GM12873 (cell line): ENCODE data around the gene ASF1B.

ENCODE experiments used
- CTCF ChIP-seq: IDR thresholded peaks from 2 replicates; pipeline ENCODE4 v1.5.1; 2012; ENCODE audit warnings: low read depth, mild to moderate bottlenecking, moderate library complexity, low read length, control low read depth; ENCODE audit not compliant: insufficient read depth; ENCODE audit errors: missing control alignments

ASF1B gene

GRCh38 chr19:14156122-14156521, 19.7 kb upstream of the ASF1B start:
- no peak for TF ChIP-seq CTCF

DNA sequence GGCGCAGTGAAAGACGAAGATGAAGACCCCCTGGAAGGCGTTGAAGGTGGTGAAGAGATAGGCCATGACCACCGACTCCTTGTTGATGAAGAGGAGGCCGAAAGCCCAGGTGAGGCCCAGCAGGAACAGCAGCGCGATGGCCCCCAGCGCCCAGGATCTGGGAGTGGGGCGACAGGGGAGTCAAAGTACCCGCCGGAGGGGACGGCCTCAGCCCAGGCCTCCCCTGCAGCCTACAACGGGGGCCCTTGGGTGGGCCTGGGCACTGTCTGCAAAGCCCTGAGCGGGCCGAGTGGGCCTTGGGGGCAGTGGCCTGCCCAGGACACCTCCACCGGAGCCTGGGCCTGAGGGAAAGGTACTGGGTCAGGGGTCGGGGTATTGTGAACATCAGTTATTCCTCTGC, 19.0 kb upstream of the ASF1B start:
- TF ChIP-seq CTCF, result no peak

- TF ChIP-seq CTCF, result no peak
Observed at GRCh38 chr19:14152713-14153112, 16.3 kb upstream of the ASF1B start.

GRCh38 chr19:14150770-14151661, 14.6 kb upstream of the ASF1B start:
- no peak for TF ChIP-seq CTCF

DNA sequence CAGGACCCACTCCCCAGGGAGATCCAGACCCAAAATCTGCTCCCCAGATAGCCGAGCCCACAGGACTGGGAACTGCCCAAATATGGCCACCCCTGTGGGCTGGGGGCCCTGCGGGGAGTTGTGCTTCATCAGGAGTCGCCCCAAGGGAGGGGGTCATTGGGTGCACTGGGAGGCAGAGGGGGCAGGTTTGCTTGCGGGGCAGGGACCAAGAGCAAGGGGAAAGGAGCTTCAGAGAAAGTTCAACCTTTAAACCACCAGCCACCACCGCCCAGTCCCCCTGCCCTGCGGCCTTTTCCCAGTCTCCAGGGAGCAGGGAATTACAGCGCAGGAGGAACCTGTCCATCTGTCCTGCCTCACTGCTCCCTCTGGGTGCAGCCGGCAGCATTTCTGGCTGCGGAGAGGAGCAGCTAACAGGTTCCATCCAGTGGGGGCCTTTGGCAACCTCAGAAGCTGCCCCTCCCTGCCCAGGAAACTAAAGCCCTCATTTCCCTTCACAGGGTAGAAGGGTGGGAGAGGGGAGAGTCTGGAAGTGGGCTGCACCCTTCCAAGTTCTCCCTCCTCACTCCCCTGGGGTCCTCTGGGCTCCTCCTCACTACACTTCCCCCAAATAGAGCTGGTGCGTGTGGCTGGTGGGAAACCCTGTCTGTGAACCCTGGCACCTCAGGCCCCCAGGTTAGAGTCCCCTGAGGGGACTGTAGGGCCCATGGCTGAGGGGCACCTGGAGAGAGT, 13.8 kb upstream of the ASF1B start:
- TF ChIP-seq CTCF, result no peak

DNA sequence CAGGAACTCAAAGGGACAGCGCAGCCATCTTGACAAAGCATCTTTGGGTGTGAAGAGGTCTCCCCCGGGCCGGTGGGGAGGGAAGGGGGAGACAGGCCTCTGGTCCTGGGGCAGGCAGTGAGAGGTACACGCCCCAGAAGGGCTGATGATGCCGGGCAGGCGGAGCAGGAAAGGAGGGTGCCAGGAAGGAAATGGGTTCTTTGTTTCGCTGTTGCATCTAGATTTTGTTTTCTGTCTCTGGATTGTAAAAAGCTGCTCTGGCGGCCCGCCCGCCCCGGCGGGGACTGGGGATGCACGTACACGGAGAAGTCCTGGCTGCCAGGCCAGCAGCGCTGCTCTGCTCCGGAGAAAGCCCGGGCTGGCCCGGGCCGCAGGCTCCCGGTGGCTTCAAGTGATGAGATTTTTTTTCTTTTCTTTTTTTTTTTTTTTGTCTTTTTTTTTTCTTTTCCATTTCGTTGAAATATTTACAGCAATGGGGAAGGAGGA, 13.2 kb upstream of the ASF1B start:
- no peak for TF ChIP-seq CTCF

- no peak for TF ChIP-seq CTCF
Observed at GRCh38 chr19:14148751-14149410, 12.5 kb upstream of the ASF1B start.
